Measurements from ENCODE around the gene ZNF222.

ZNF222 gene

DNA sequence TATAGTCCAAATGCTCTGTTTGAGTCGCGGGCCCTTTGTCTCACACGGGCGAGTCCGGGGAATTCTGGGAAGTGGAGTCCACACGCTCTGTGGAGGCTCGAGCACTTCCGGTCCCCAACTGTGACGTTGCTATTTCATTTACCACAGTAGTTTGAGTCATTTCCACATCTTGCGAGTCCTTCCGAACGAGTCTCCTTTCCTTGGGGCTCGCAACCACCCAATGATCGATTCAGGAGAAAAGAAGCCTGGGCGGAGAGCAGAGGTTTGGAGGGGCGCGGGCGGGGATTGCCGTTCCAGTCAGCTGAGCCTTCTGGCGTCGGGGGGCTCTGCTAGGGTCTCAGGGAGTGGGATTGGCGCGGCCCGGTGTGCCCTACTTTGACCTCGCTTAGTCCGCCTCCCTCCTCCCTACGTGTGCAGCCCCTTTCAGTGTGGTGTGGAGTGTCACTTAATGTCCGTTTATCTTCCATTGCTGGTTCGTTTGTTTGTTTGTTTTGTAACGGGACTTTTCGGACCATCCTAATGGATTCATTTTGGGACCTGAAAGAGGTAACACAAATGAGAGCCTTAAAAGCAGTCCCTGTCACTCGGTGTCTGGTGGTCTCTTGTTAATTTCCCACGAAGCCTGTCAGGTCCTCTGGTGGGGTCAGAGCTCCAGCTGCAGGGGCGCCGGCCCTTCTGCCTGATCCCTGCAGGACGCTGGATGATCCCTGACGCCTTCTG, at the start of gene ZNF222:
Gene ZNF222, plus strand, starts transcription at position 163 of the 720 bp plus-strand sequence. Its CDS starts 58 bp downstream, at position 221.
- TF ChIP-seq, protein P1, sequence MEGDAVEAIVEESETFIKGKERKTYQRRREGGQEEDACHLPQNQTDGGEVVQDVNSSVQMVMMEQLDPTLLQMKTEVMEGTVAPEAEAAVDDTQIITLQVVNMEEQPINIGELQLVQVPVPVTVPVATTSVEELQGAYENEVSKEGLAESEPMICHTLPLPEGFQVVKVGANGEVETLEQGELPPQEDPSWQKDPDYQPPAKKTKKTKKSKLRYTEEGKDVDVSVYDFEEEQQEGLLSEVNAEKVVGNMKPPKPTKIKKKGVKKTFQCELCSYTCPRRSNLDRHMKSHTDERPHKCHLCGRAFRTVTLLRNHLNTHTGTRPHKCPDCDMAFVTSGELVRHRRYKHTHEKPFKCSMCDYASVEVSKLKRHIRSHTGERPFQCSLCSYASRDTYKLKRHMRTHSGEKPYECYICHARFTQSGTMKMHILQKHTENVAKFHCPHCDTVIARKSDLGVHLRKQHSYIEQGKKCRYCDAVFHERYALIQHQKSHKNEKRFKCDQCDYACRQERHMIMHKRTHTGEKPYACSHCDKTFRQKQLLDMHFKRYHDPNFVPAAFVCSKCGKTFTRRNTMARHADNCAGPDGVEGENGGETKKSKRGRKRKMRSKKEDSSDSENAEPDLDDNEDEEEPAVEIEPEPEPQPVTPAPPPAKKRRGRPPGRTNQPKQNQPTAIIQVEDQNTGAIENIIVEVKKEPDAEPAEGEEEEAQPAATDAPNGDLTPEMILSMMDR (IDR thresholded peaks at IDR 0.05; ENCODE audit: borderline replicate concordance, insufficient read depth, low read depth, low read length) = no peak
- peak within 1 kb of the TSS; percentile 72 for H3K4me3 ChIP-seq (ENCODE audit: low read depth, low read length)

GRCh38 chr19:43976732-43977131, 48.4 kb upstream of the ZNF222 start:
- no peak overlapping the region for H3K4me3 ChIP-seq (ENCODE audit: low read depth, low read length)
- TF ChIP-seq, protein P1 (IDR thresholded peaks at IDR 0.05; ENCODE audit: borderline replicate concordance, insufficient read depth, low read depth, low read length) = no peak

DNA sequence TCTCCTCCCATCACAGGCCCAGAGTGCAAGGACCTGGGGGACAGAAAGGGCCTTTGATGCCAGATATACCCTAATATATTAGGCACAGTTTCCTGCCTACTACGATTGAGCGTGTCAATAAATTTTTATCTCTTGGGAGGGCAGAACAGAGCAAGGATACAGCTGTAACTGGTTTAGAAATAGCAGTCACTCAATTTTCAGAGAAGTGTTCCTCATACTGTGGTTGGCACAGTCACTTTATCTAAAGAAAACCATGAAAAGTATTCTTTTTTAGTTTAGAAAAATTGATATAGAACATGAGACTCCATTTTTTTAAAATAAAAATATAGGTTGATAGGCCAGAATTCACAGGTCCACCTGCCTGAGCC, 41.7 kb upstream of the ZNF222 start:
- peak overlapping the region; percentile 59 for H3K4me3 ChIP-seq (ENCODE audit: low read depth, low read length)
- TF ChIP-seq, protein P1 (IDR thresholded peaks at IDR 0.05; ENCODE audit: borderline replicate concordance, insufficient read depth, low read depth, low read length) = no peak

DNA sequence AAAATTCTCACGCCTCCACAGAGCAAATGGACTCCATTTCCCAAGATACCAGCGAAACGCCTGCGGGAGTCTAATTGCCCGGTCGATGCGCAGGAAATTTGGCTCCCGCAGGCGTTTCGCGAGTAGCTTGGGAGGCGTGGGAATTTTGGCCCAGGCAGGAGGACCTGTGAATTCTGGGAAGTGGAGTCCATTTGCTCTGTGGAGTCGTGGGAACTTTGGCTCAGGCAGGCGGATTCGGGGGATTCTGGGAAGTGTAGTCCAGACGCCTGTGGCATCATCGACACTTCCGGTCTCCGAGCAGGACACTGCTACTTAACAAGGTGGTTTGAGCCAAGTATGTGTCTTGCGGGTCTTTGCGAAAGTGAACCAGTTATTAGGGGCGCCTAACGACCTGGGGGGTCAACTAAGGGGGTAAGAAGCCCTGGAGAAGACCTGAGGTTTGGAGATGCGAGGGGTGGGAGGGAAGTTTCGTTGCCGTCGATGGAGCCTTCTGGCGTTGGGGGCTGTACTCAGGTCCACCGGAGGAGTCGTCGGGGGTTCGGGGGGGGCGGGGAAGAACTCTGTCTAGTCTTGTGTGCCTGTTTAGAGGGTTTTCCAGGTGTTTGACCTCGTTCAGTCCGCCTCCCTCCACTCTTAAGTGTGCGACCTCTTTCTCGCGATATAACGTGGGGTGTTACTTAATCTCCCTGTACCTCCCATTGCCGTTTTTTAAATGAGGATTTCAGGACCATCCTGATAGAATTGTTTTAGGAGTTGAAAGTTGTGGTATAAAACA, 41.1 kb upstream of the ZNF222 start, which contains the start of gene ZNF155:
Gene ZNF155, plus strand, starts transcription at position 277 of the 775 bp plus-strand sequence. CDS start 4,356 bp downstream, outside the sequence.
- peak within 1 kb of the TSS; percentile 59 for H3K4me3 ChIP-seq (ENCODE audit: low read depth, low read length)
- TF ChIP-seq, protein P1 (IDR thresholded peaks at IDR 0.05; ENCODE audit: borderline replicate concordance, insufficient read depth, low read depth, low read length) = no peak

DNA sequence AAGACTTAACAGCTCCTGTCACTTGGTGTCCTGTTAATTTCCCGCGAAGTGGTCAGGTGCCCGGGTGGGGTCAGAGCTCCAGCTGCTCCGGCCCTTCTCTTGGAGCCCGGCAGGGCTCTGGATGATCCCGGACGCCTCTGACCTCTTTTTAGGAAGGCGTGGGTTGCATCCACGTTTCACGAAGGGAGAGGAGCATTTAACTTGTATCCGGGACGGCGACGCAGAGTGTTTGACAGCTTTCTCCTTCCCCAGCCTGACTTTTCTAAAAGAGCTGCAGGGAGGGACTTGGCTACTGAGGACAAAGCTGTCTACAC, 40.5 kb upstream of the ZNF222 start:
- TF ChIP-seq, protein P1 (IDR thresholded peaks at IDR 0.05; ENCODE audit: borderline replicate concordance, insufficient read depth, low read depth, low read length) = no peak
- peak overlapping the region; percentile 59 for H3K4me3 ChIP-seq (ENCODE audit: low read depth, low read length)

DNA sequence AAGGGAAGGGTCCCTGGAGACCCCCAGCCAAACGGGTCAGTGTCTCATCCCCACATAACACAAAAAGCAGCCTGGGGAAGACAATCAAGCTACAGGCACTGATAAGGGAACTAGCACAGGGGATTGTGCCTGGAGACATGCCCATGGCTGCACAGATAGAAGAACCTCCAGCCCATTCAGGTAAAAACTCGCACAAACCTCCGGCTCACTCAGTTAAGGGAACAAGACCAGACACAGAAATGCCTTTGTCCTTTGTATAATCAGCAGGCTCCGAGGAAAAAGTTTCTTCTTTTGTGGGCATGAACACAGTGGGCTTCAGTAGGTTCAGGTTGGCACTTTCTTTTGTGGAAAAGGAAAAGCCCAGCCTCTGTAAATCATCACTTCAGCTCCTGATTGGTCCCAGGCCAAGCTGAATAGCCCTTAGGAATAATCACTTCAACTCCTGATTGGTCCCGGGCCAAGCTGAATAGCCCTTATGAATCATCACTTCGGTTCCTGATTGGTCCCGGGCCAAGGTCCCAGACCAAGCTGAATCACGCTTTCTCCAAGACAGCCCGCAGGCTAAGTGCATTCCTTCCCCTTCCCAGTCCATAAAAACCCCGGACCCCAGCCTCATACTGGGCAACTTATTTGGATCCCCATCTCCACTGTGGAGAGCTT, 27.4 kb upstream of the ZNF222 start:
- TF ChIP-seq, protein P1 (IDR thresholded peaks at IDR 0.05; ENCODE audit: borderline replicate concordance, insufficient read depth, low read depth, low read length) = no peak
- H3K4me3 ChIP-seq (ENCODE audit: low read depth, low read length) = no peak overlapping the region

All from GM12875 (cell line).